ENCODE results near the gene EIPR1.

EIPR1 gene

DNA sequence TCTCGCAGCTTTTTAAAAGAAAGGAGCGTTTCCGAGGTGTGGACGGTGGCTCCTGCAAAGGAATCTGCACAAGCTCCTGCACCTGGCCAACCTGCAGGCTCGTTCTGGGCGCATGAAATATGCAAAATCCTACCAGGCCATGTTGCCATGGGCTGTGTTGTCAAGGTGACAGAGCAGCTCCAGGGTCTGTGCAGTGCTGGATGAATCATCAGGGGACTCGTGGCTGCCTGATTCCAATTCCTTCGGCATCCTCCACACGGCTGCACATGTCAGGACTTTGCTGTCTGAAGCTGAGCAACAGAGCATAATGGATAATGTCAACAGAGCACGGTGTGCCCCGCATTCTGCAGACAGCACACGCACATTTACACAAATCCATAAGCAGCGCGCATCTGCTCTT lies 120.5 kb downstream of the EIPR1 start:
- DNase-seq (ENCODE audit: low spot score) = no peak
- in situ Hi-C loops (cut with MboI; ENCODE audit: low sequenced_read_pairs, unreplicated experiment) = no loop called here
- TF ChIP-seq, protein P1, sequence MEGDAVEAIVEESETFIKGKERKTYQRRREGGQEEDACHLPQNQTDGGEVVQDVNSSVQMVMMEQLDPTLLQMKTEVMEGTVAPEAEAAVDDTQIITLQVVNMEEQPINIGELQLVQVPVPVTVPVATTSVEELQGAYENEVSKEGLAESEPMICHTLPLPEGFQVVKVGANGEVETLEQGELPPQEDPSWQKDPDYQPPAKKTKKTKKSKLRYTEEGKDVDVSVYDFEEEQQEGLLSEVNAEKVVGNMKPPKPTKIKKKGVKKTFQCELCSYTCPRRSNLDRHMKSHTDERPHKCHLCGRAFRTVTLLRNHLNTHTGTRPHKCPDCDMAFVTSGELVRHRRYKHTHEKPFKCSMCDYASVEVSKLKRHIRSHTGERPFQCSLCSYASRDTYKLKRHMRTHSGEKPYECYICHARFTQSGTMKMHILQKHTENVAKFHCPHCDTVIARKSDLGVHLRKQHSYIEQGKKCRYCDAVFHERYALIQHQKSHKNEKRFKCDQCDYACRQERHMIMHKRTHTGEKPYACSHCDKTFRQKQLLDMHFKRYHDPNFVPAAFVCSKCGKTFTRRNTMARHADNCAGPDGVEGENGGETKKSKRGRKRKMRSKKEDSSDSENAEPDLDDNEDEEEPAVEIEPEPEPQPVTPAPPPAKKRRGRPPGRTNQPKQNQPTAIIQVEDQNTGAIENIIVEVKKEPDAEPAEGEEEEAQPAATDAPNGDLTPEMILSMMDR (IDR thresholded peaks at IDR 0.05; ENCODE audit: borderline replicate concordance, control extremely low read depth, extremely low read depth, insufficient read depth, missing control alignments) = no peak

- no peak for DNase-seq (ENCODE audit: low spot score)
- in situ Hi-C loops (cut with MboI; ENCODE audit: low sequenced_read_pairs, unreplicated experiment) = no loop called here
- TF ChIP-seq, protein P1 (IDR thresholded peaks at IDR 0.05; ENCODE audit: borderline replicate concordance, control extremely low read depth, extremely low read depth, insufficient read depth, missing control alignments) = no peak
These were observed 121.0 kb downstream of the EIPR1 start for GRCh38 chr2:3256605-3257004.

GRCh38 chr2:3256157-3256556 lies 121.5 kb downstream of the EIPR1 start:
- TF ChIP-seq, protein P1 (IDR thresholded peaks at IDR 0.05; ENCODE audit: borderline replicate concordance, control extremely low read depth, extremely low read depth, insufficient read depth, missing control alignments) = no peak
- no peak for DNase-seq (ENCODE audit: low spot score)
- in situ Hi-C loops (cut with MboI; ENCODE audit: low sequenced_read_pairs, unreplicated experiment) = no loop called here

DNA sequence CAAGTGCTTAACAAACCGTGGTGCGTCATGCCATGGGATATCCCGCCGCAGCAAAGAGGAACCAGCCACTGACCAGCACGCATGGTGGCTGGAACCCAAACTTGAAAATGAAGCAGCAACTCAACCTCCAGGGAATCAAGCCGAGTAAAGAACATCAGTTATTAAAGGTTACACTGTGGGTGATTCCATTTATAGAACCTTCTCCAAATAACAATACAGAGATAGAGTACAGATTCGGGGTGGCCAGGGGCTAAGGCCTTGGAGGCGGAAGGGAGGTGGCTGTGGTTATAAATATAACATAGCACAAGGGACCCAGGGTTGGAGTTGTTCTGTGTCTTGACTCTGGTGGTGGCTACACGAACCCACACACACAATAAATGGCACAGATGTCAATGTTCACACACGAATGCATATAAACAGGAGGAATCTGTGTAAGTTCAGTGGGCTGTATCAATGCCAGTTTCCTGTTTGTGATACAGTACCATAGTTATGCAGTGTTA lies 123.1 kb downstream of the EIPR1 start:
- in situ Hi-C loops (cut with MboI; ENCODE audit: low sequenced_read_pairs, unreplicated experiment) = no loop called here
- DNase-seq (ENCODE audit: low spot score) = peak; percentile 46
- TF ChIP-seq, protein P1 (IDR thresholded peaks at IDR 0.05; ENCODE audit: borderline replicate concordance, control extremely low read depth, extremely low read depth, insufficient read depth, missing control alignments) = no peak

- peak; percentile 65 for DNase-seq (ENCODE audit: low spot score)
- in situ Hi-C loops (cut with MboI; ENCODE audit: low sequenced_read_pairs, unreplicated experiment) = no loop called here
- TF ChIP-seq, protein P1 (IDR thresholded peaks at IDR 0.05; ENCODE audit: borderline replicate concordance, control extremely low read depth, extremely low read depth, insufficient read depth, missing control alignments) = no peak
These were observed 123.6 kb downstream of the EIPR1 start for GRCh38 chr2:3253913-3254441.

DNA sequence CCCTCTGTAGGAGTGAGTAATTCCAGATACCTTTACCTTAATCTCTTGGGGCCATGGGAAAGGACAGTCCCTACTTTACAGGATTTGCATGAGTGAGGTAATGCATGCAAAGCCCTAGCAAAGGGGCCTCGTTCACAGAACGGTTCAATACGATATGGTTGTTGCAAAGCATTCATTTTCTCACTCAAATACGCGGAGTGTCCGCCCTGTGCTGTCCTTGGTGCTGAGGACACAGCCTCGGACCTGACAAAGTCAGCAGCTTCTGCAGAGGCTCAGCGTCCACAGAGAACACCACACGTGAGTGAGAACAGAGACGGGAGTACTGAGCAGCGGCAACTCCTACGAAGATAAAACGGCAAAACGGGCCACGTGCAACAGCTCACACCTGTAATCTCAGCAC lies 125.7 kb downstream of the EIPR1 start:
- in situ Hi-C loops (cut with MboI; ENCODE audit: low sequenced_read_pairs, unreplicated experiment) = no loop called here
- no peak for DNase-seq (ENCODE audit: low spot score)
- TF ChIP-seq, protein P1 (IDR thresholded peaks at IDR 0.05; ENCODE audit: borderline replicate concordance, control extremely low read depth, extremely low read depth, insufficient read depth, missing control alignments) = no peak

Data from GM13976 (cell line).